ENCODE results near the gene AADACL4.
"Not testable (repeated sequence)": the region's sequence is repeated elsewhere in the genome, so short reads cannot be mapped to it uniquely, and the experiment has no call there.

Gene AADACL4

DNA sequence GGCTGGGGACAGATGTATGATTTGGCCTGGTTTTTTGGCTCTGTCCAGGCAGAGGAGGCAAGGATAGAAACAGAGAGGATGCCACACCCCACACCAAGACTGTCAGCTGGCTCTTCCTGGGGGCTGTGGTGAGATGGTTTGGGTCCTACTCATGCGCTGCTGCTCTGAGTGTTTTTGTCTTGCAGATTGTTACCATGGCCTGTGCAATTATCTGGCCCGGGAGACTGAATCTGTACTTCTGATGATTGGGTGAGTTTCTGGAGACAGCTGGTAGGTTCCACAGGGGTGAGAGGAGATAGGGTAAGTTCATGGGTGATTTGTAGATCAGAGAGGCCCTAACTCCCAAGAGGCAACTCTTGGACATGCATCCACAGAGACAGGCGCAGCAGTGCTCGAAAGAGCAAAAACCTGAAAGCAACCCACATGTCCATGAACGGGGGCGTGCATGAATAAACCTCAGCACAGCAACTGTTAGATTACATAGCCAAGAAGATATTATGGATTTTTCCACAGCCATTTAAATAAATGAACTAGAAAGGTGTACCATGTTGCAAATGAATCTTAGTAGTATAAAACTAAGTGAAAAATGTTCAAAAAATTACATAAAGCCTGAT lies 17.8 kb downstream of the AADACL4 start:
- no peak for DNase-seq

DNA sequence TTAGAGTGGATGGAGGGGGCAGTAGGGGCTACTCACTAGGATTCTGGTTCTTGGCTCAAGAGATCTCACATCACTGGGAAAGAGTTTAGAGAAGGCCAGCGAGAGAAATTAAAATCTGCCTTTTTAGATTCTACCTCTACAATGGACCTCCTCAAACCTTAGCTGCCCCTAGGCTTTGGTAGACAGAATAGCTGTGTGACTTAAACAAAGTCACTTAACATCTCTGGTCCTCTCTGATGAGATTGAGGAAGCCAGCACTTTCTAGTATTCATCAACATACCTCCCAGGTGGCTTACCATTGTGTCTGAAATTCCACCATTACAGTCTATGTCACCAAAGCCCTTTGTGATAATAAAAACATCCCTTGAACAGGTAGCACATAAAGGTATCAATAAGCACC lies 18.7 kb downstream of the AADACL4 start:
- DNase-seq, result no peak

DNA sequence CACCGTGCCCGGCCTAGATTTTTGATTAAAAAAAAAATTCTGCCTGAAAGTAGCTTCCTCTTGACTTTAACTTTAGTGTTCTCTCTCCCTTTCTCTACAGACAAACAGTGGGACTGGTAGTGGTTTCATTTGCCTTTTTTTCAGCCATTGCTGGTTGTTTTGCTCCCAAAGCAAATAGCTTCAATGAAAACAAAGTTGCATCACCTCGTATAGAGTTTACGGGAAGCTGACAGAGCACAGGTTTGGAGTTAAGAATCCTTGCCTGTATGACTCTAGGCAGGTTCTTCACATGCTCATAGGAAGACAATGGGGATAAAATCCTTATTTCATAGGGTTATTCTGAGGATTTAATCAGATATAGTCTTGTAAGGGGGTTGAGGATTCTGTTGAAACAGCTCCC lies 21.6 kb downstream of the AADACL4 start:
- DNase-seq, result no peak

DNA sequence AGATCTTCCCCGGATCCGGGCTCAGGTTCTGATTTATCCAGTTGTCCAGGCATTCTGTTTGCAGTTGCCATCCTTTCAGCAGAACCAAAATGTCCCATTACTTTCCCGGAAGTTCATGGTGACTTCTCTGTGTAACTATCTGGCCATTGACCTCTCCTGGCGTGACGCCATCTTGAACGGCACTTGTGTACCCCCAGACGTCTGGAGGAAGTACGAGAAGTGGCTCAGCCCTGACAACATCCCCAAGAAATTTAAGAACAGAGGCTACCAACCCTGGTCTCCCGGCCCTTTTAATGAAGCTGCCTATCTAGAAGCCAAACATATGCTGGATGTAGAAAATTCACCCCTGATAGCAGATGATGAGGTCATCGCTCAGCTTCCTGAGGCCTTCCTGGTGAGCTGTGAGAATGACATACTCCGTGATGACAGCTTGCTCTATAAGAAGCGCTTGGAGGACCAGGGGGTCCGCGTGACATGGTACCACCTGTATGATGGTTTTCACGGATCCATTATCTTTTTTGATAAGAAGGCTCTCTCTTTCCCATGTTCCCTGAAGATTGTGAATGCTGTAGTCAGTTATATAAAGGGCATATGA lies 22.4 kb downstream of the AADACL4 start:
- DNase-seq, result no peak

DNA sequence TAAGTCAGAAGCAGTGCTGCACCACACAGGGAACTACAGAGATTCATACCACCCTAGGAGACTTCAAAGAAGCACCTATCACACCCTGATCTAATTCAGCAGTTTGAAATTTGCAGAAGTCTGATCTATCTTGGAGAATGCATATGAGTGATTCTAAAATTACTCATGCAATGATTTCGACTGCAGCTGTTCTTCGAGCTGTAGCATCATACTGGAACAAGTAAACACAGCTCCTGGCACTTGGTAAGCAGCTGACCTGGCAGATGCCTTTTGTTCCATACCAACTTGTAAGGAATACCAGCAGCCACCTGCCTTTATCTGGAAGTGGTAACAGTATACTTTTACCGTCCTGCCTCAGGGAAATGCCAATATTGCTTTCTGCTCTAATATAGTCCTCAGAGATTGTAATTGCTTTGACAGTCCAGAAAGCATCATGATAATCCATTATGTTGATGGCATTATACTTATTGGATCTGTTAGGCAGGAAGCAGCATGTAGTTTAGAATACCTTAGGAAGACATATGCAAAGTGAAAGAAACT lies 25.7 kb downstream of the AADACL4 start:
- DNase-seq, result no peak

DNA sequence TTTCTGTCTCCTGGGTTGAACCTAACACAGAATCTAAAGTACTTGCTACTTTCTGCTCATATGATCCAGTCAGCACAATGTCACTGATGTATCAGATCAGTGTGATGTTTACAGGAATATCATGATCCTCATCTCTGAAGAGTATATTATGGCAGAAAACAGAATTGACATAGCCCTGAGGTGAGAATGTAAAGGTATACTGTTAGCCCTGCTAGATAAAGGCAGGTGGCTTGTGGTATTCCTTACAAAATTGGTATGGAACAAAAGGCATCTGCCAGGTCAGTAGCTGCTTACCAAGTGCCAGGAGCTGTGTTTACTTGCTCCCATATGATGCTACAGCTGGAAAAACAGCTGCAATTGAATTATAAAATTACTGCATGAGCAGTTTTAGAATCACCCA lies 30.5 kb downstream of the AADACL4 start:
- no peak for DNase-seq

DNA sequence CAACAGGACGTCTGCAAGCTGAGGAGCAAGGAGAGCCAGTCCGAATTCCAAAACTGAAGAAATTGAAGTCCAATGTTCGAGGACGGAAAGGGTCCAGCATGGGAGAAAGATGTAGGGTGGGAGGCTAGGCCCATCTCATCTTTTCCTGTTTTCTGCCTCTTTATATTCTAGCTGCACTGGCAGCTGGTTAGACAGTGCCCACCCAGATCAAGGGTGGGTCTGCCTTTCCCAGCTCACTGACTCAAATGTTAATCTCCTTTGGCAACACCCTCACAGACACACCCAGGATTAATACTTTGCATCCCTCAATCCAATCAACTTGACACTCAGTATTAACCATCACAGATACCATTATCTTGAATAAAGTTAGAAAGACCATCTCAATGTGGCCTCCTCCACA lies 32.2 kb downstream of the AADACL4 start:
- DNase-seq, result not testable (repeated sequence)

DNA sequence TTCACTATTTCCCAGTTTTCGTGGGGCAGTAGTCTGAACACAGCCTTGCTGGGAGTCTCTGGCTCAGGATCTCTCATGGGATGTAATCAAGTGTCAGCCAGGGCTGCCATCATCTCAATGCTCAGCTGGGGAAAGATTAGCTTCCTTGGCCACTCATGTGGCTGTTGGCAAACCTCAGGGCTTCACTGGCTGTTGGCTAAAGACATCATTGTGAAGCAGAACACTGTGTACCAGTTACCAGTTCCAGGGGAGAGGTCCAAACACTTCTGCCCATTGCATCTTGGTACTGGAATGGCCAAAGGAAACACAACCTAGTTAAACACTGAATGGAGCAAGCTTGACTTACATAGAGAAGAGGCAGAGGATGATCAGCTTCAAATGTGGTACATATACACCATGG lies 33.7 kb downstream of the AADACL4 start:
- DNase-seq, result no peak

DNA sequence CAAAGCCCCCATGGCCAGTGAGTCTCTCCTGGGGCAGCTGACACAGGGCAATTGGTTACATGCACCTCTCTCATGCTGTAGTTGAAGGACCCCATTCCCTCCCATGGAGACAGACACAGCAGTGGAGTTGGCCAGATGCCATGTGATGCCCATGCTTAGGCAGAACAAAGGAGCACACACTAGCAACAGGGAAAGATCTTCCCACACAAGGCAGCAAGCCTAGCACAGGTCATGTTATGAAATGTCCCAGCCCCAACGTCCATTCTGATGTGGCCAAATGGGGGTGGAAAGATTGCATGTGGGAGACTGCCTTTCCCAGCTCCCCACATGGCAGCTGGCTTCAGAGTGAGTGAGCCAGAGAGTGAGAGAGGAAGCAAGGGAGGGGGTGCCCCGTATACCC lies 34.5 kb downstream of the AADACL4 start:
- no peak for DNase-seq

DNA sequence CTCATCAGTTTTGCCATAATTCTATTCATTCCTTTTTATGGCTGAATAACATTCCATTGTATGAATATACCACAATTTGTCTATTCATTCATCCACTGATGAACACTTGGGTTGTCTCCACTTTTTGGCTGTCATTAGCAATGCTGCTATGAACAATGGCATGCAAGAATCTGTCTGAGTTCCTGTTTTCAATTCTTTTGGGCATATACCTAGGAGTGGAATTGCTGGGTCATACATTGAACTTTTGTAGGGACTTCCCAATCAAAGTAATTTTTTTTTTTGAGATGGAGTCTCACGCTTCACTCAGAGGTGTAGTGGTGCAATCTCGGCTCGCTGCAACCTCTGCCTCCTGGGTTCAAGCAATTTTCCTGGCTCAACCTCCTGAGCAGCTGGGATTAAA lies 34.9 kb downstream of the AADACL4 start:
- no peak for DNase-seq

DNA sequence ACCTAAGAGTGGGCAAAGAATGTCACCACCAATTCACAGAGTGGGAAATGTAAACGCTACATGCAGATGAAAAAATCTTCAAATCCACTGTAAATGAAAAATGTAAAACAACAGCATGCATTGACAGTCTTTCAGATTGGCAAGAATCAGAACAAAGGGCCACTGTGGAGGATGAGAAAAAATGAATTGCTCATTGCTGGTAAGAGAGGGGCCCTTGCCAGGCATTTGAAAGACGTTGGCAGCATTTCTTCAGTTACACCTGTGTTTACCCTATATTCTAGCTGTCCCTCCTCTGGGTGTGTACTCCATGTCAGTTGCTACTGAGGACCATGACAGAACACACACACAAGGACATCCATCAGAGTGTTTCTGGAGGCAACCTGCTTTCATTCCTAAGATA lies 46.3 kb downstream of the AADACL4 start:
- no peak for DNase-seq

DNA sequence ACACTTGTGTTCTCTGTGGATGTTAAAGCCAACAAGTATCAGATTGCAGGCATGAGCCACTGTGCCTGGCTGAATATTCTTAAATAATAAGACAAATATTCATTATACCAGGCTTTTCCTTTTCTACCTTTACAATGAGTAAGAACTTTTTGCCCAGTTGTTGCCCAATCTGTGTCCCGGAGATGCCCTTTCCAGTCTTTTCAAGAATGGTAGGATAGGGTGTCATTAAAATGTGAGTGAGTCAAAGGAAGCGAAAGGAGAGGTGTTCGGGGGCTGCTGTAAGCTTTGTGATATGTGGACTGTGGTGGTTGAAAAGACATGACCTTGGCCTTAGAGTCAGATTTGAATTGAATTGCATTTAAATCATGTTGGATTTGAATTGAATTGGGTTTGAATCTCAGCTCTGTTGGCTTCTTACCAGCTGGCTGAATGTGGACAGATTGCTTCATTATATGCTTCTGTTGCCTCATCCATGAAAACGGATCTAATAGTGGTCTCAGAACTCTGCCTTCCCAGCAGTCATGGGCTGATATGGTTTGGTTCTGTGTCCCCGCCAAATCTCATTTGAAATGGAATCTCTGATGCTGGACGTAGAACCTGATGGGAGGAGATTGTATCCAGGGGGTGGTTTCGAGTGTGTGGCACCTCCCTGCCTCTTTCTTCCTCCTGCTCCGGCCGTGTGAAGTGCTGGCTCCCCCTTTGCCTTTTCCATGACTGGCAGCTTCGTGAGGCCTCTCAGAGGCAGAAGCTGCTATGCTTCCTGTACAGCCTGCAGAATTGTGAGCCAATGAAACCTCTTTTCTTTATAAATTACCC lies 49.3 kb downstream of the AADACL4 start:
- DNase-seq, result no peak

DNA sequence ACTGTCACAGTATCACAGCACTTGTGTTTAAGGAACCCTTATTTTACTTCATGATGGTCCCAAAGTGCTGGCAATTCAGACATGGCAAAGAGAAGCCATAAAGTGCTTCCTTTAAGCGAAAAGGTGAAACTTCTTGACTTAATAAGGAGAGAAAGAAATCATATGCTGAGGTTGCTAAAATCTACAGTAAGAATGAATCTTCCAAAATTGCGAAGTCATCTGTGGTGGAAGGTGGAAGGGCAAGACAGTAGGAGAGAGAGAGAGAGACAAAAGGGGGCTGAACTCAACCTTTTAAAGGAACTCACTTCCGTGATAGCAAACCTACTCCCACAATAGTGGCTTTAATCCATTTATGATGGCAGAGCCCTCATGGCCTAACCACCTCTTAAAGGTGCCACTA lies 52.8 kb downstream of the AADACL4 start:
- DNase-seq, result no peak

DNA sequence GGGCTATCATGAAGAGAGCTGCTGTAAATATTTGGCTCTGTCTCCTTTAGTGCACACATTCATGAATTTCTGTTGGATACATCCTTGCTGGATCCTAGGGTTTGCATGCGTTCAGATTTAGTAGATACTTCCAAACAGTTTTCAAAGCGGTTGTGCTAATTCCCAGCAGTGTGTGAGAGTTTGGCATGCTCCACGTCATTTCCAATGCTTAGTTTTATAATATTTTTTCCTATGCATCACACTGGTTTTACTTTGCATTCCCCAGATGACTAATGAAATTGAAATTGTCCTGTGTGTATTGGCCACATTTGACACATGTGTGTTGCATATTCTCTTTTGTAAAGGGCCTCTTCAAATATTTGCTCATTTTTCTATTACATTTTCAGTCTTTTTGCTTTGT lies 53.5 kb downstream of the AADACL4 start:
- DNase-seq, result no peak

DNA sequence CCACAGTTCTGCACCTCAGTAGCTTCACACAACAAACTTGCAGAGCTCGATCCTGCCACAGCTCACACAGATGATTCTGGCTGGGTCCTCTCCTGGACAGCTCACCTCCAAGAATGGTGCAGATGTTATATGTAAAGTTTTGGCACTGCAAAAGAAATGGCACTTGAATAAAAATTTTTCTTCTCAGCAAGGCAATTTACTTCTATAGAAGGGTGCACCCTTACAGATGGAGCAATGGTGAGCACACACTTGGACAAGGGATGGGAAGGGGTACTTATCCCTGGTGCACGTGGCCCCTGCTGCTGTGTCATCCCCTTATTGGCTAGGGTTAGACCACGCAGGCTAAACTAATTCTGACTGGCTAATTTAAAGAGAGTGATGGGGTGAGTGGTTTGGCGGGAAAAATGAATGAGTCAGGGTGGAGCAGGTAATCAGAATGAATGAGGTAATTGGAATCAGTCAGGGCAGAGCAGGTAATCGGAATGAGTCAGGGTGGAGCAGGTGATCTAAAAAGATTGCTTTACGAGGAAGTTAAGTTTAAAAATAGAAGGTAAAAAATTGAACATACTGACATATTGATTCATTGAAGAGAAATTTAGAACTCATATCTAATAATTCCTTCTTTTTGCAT lies 60.1 kb downstream of the AADACL4 start:
- DNase-seq, result no peak

DNA sequence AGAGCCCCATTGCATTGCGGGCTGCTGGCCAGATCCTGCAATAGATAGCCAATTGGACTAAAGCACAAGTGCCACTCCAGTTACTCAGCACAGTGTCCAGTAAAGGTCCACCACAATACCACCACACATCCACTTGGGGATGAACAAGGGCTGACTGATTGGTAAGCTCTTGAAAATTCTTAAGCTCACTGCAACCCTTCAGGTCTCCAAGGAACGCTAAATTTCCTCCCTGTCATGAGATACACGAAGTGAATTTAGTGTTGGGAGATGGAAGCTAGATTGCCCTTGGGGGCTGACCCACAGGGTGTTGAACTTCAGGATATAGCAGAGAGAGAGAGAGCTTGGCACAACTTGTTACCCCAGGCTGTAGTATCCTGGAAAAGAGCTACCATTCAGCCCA lies 62.2 kb downstream of the AADACL4 start:
- no peak for DNase-seq

DNA sequence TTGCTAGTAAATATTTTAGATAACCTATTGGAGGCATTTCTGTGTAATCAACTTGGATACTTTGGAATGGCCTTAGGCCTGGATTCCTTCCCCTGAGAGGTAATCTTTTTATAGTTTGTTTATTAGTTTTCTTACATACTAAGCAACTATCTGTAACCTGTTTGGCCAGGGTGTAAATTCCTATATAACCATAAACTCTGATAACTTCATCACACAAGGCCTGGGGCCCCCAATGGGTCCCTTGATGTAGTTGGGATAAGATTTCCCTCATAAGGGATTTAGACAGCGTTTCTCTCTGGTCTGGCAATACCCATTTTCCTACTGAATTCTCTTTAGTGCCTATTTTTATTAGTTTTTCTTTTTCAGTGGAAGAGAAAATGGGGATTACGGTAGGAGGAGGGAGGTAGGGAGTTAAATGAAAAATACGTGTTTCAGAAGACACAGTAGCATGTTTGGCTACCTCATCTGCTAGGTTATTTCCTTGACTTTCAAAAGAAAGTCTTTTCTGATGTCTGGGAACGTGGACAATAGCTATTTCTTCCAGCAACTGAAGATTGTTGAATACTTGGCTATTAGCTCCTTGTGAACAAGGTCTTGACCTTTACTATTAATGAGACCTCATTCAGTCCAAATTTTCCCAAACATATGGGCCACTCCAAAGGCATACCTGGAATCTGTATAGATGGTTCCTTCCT lies 64.7 kb downstream of the AADACL4 start:
- DNase-seq, result no peak

DNA sequence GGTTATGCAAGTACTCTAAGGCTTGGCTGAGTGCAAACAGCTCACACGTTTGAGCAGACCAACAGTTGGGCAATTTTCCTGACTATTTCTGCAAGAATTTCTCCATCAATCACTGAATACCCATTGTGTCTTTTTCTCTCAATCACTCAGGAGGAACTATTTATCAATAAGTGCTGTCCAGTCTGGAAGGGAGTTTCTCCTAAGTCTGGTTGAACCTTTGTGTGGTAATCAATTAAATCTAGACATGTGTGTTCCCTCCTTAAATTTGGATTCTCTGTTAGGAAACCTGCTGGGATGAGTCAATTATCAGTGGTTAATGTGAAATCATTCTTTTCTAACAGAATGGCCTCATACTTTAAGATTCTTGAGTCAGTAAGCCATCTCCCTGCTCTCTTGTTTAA lies 65.2 kb downstream of the AADACL4 start:
- no peak for DNase-seq

DNA sequence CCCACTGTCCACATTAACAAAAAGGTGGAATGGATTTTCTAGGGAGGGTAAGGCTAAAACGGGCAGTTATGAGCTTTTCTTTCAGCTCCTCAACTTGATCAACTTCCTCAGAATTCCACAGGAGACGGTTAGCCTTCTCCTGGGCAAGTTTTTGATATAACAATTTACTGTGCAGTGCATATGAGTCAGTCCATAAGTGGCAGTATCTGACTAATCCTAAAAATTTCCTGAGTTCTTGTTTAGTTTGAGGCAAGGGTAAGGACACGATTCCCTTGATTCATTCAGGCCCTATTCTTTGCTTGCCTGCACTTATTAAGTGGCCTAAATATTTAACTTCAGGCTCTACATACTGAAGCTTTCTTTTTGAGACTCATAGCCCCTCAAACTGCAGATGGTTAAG lies 65.8 kb downstream of the AADACL4 start:
- DNase-seq, result no peak

DNA sequence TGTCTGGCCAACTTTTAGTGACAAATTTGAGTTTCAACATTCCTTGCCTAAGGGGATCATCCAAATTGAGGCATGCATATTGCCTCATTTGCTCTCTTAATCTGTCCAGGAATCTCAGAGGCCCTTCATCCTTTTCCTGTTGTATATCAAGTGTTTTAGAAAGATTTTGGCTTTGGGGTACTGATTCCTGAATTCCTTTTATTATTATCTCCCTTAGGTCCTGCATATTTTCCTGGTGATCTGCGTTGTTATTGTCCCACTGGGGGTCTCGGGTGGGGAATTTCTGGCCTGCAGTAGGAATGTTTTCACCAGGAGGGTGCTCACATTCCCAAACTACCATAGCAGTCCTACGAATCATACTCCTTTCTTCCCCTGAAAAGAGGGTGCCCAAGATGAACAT lies 67.7 kb downstream of the AADACL4 start:
- DNase-seq, result no peak

DNA sequence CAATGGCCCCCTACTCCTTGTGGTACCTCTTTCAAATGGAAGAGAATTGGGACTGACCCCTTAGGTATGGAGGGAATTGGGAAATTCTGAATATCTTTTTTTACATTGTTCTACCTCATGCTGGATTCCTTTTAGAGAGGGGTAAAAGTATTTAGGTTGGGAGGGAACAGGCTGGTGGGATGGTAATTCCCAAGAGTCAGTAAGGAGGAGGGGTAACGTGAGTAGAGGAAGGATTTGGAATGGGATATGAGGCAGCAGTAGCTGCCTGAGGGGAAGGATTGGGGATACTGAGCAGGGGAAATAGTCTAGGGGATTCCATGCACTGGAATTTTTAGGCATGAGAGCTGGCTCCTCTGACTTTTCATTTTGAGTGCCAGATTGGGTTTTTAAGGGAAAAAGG lies 68.2 kb downstream of the AADACL4 start:
- no peak for DNase-seq

DNA sequence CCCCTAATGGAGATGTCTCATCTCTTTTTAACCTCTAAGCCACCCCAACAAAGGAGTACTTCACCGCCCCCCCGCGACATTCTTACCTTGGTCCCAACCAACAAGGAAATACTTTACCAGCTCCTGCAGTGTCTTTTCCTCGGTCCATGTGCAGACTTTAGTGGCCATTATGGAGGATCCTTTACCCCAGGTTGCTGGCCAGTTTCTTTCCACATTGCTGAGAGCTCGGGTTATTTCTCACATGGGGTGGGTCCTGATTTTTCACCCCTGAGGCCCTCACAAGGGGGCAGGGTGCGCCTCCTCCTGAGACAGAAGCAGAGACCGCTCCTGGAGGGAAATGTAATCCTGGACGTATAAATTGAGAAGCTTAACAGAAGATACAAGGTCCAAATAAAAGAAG lies 69.0 kb downstream of the AADACL4 start:
- DNase-seq, result no peak

DNA sequence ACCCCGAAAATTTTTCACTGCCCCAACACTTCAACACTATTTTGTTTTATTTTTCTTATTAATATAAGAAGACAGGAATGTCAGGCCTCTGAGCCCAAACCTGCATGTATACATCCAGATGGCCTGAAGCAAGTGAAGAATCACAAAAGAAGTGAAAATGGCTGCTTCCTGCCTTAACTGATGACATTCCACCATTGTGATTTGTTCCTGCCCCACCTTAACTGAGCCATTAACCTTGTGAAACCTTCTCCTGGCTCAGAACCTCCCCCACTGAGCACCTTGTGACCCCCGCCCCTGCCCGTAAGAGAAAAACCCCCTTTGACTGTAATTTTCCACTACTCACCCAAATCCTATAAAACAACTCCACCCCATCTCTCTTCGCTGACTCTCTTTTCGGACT lies 69.8 kb downstream of the AADACL4 start:
- DNase-seq, result not testable (repeated sequence)
